ENCODE data around the gene FBRSL1. TPM values are rescaled to one million over a fixed set of nuclear protein-coding genes. Genes with fewer than 3 reads are reported as not detected.

The FBRSL1 gene
- total RNA-seq, 1 donor from 2014 or later, result 66.0 TPM

GRCh38 chr12:132511516-132512196 is 21.7 kb downstream of the FBRSL1 start:
- Histone ChIP-seq H3K9me3 (replicated peaks) (peaks cover 18% of the 10 kb centered on the region), H3K27me3 (ENCODE audit: low read depth) (no peaks in the 10 kb centered on the region), H3K27ac (replicated peaks) (no peak overlapping the region), H3K4me1 (peaks cover 46% of the 10 kb centered on the region), H3K36me3 (peaks cover 34% of the 10 kb centered on the region), H3K4me3 (no peak overlapping the region)
- TF ChIP-seq CTCF (IDR thresholded peaks at IDR 0.05; ENCODE audit: borderline replicate concordance), result no peak
- DNase-seq, result no peak
- intact Hi-C loops (cut with micrococcal nuclease), result no loop called here

DNA sequence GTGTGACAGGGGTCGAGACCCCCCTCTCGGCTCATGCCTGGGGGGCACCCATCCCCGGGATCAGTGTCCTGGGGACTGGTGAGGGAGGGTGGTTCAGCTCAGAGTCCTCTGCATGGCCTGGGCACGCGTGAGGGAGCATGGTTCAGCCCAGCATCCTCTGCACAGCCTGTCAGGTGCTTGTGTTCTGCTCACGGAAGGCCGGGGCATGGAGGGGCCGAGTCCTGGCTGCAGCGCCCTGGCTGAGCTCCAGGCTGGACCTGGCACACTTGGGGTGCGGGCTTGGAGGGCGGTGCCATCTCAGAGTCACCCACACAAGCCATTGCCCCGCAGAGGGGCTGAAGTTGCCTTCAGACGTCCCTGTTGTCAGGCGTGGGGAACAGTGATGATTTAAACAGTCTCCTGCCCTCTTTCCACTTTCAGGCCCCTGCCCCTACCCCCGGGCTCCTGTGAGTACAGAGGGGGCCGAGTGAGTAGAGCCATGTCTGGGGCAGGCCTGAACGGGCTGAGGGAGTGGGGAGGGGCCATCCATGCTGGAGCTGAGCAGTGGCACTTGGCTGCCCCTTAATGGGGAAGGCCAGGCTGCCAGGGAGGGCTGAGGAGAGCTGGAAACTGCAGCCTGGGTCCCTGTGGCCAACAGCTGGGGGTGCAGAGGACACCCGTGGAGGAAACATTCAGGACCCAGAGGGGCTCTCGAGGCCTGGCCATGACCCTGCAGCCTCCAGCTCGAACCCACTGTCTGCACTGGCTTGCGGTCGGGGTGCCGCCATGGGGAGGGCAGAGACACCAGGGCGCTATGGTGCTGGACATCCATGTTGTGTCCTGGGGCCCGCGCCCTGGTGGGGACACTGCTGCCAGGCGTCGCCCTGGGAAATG is 22.5 kb downstream of the FBRSL1 start:
- intact Hi-C loops (cut with micrococcal nuclease), result no loop called here
- Histone ChIP-seq H3K4me3 (no peak overlapping the region), H3K27me3 (ENCODE audit: low read depth) (no peaks in the 10 kb centered on the region), H3K9me3 (replicated peaks) (peaks cover 18% of the 10 kb centered on the region), H3K4me1 (peaks cover 38% of the 10 kb centered on the region), H3K27ac (replicated peaks) (peak overlapping the region; percentile 3), H3K36me3 (peaks cover 34% of the 10 kb centered on the region)
- DNase-seq, result no peak
- no peak for TF ChIP-seq CTCF (IDR thresholded peaks at IDR 0.05; ENCODE audit: borderline replicate concordance)

GRCh38 chr12:132513070-132513398 is 23.1 kb downstream of the FBRSL1 start:
- Histone ChIP-seq H3K27ac (replicated peaks) (peak overlapping the region; percentile 3), H3K27me3 (ENCODE audit: low read depth) (no peaks in the 10 kb centered on the region), H3K4me1 (peaks cover 32% of the 10 kb centered on the region), H3K36me3 (peaks cover 33% of the 10 kb centered on the region), H3K9me3 (replicated peaks) (peaks cover 18% of the 10 kb centered on the region), H3K4me3 (no peak overlapping the region)
- intact Hi-C loops (cut with micrococcal nuclease), result no loop called here
- TF ChIP-seq CTCF (IDR thresholded peaks at IDR 0.05; ENCODE audit: borderline replicate concordance), result no peak
- no peak for DNase-seq

- peaks cover 18% of the 10 kb centered on the region for H3K9me3 ChIP-seq (replicated peaks)
- H3K36me3 ChIP-seq, result peaks cover 27% of the 10 kb centered on the region
- H3K4me1 ChIP-seq, result peaks cover 29% of the 10 kb centered on the region
- no peaks in the 10 kb centered on the region for H3K27me3 ChIP-seq (ENCODE audit: low read depth)
- no peak for TF ChIP-seq CTCF (IDR thresholded peaks at IDR 0.05; ENCODE audit: borderline replicate concordance)
- intact Hi-C loops (cut with micrococcal nuclease), result no loop called here
- peak overlapping the region; percentile 42 for H3K27ac ChIP-seq (replicated peaks)
- DNase-seq, result no peak
- no peak overlapping the region for H3K4me3 ChIP-seq
Observed at GRCh38 chr12:132513458-132514135, 23.6 kb downstream of the FBRSL1 start.

- Histone ChIP-seq H3K9me3 (replicated peaks) (peaks cover 18% of the 10 kb centered on the region), H3K4me1 (peaks cover 29% of the 10 kb centered on the region), H3K36me3 (peaks cover 25% of the 10 kb centered on the region), H3K27ac (replicated peaks) (peak overlapping the region; percentile 42), H3K4me3 (no peak overlapping the region), H3K27me3 (ENCODE audit: low read depth) (no peaks in the 10 kb centered on the region)
- DNase-seq, result no peak
- intact Hi-C loops (cut with micrococcal nuclease), result no loop called here
- no peak for TF ChIP-seq CTCF (IDR thresholded peaks at IDR 0.05; ENCODE audit: borderline replicate concordance)
Observed at GRCh38 chr12:132514216-132514820, 24.4 kb downstream of the FBRSL1 start.

All from left ventricle myocardium inferior (tissue), 1 donor.